ENCODE results near the gene PPP1R14C.

GRCh38 chr6:150269857-150270223, 127.0 kb downstream of the PPP1R14C start:
- TF ChIP-seq CTCF (conservative IDR thresholded peaks at IDR 0.05 in 1 of 2, IDR thresholded peaks at IDR 0.05 in 1 of 2; ENCODE audit: low read depth in 1 of 2, low read length in 2 of 2) (no peak), EZH2 (IDR thresholded peaks at IDR 0.05; ENCODE audit: low read length, missing control alignments) (no peak)

Measured in fibroblast of lung (primary cell).